ENCODE results near the gene MEN1. TPM values are rescaled to one million over a fixed set of nuclear protein-coding genes. Genes with fewer than 3 reads are reported as not detected.

MEN1 gene
- total and polyA plus RNA-seq, 2 experiments from 2014 or later: 13.2 to 24.6 TPM

- Histone ChIP-seq H3K27ac (no peak overlapping the region), H3K4me3 (no peak overlapping the region), H3K79me2 (ENCODE audit: insufficient read depth) (no peaks in the 10 kb centered on the region), H3F3A (ENCODE audit: insufficient read depth) (no peaks in the 10 kb centered on the region), H4K20me1 (ENCODE audit: insufficient read depth) (no peaks in the 10 kb centered on the region), H3K36me3 (ENCODE audit: low read depth) (no peaks in the 10 kb centered on the region), H3K9ac (no peak overlapping the region), H3K27me3 (replicated peaks; ENCODE audit: insufficient read depth) (no peaks in the 10 kb centered on the region; the same call in 1 of the 2 replicates), H2AFZ (no peak overlapping the region), H3K9me3 (ENCODE audit: low read depth) (no peaks in the 10 kb centered on the region), H3K4me1 (ENCODE audit: insufficient read depth) (no peaks in the 10 kb centered on the region), H3K9me2 (ENCODE audit: insufficient read depth) (no peaks in the 10 kb centered on the region), H3K4me2 (ENCODE audit: unreplicated experiment) (no peak overlapping the region)
- no peak for DNase-seq
- no peak for TF ChIP-seq EZH2phosphoT487 (IDR thresholded peaks at IDR 0.05; ENCODE audit: insufficient read depth, low read depth)
- no peak for TF ChIP-seq EZH2 (IDR thresholded peaks at IDR 0.05; ENCODE audit: insufficient read depth, poor library complexity, severe bottlenecking)
- 73 to 78% methylated on average over 36 to 39 of the region's 43 CpGs for WGBS, 2 experiments (ENCODE audit: low coverage in 1 of 2, low lambda C conversion rate in 2 of 2, missing lambda C conversion rate in 2 of 2)
- in situ Hi-C loops (cut with MboI): no loop called here
Measured at GRCh38 chr11:64829536-64830251, 19.3 kb upstream of the MEN1 start.

GRCh38 chr11:64827451-64827839, 17.1 kb upstream of the MEN1 start:
- Histone ChIP-seq H2AFZ (no peak overlapping the region), H4K20me1 (ENCODE audit: insufficient read depth) (no peaks in the 10 kb centered on the region), H3K27me3 (replicated peaks; ENCODE audit: insufficient read depth) (no peaks in the 10 kb centered on the region; the same call in 1 of the 2 replicates), H3K9ac (no peak overlapping the region), H3F3A (ENCODE audit: insufficient read depth) (no peaks in the 10 kb centered on the region), H3K36me3 (ENCODE audit: low read depth) (no peaks in the 10 kb centered on the region), H3K79me2 (ENCODE audit: insufficient read depth) (no peaks in the 10 kb centered on the region), H3K9me3 (ENCODE audit: low read depth) (no peaks in the 10 kb centered on the region), H3K27ac (no peak overlapping the region), H3K9me2 (ENCODE audit: insufficient read depth) (no peaks in the 10 kb centered on the region), H3K4me3 (no peak overlapping the region), H3K4me1 (ENCODE audit: insufficient read depth) (no peaks in the 10 kb centered on the region), H3K4me2 (ENCODE audit: unreplicated experiment) (no peak overlapping the region)
- TF ChIP-seq EZH2 (IDR thresholded peaks at IDR 0.05; ENCODE audit: insufficient read depth, poor library complexity, severe bottlenecking): no peak
- TF ChIP-seq EZH2phosphoT487 (IDR thresholded peaks at IDR 0.05; ENCODE audit: insufficient read depth, low read depth): no peak
- 86 to 87% methylated on average over 22 of the region's 22 CpGs for WGBS, 2 experiments (ENCODE audit: low coverage in 1 of 2, low lambda C conversion rate in 2 of 2, missing lambda C conversion rate in 2 of 2)
- DNase-seq: no peak
- in situ Hi-C loops (cut with MboI): no loop called here

GRCh38 chr11:64826578-64827450, 16.5 kb upstream of the MEN1 start:
- H3K27me3 ChIP-seq (replicated peaks; ENCODE audit: insufficient read depth): no peaks in the 10 kb centered on the region; the same call in 1 of the 2 replicates
- in situ Hi-C loops (cut with MboI): no loop called here
- H3K79me2 ChIP-seq (ENCODE audit: insufficient read depth): no peaks in the 10 kb centered on the region
- DNase-seq: no peak
- no peak overlapping the region for H2AFZ ChIP-seq
- H4K20me1 ChIP-seq (ENCODE audit: insufficient read depth): no peaks in the 10 kb centered on the region
- H3K36me3 ChIP-seq (ENCODE audit: low read depth): no peaks in the 10 kb centered on the region
- H3K4me1 ChIP-seq (ENCODE audit: insufficient read depth): no peaks in the 10 kb centered on the region
- no peak overlapping the region for H3K27ac ChIP-seq
- H3K9ac ChIP-seq: no peak overlapping the region
- no peak overlapping the region for H3K4me3 ChIP-seq
- no peak overlapping the region for H3K4me2 ChIP-seq (ENCODE audit: unreplicated experiment)
- no peaks in the 10 kb centered on the region for H3F3A ChIP-seq (ENCODE audit: insufficient read depth)
- no peaks in the 10 kb centered on the region for H3K9me3 ChIP-seq (ENCODE audit: low read depth)
- WGBS, 2 experiments (ENCODE audit: low coverage in 1 of 2, low lambda C conversion rate in 2 of 2, missing lambda C conversion rate in 2 of 2): 86 to 87% methylated on average over 41 to 52 of the region's 52 CpGs
- H3K9me2 ChIP-seq (ENCODE audit: insufficient read depth): no peaks in the 10 kb centered on the region
- TF ChIP-seq EZH2phosphoT487 (IDR thresholded peaks at IDR 0.05; ENCODE audit: insufficient read depth, low read depth): no peak
- TF ChIP-seq EZH2 (IDR thresholded peaks at IDR 0.05; ENCODE audit: insufficient read depth, poor library complexity, severe bottlenecking): no peak

GRCh38 chr11:64826062-64826461, 15.7 kb upstream of the MEN1 start:
- in situ Hi-C loops (cut with MboI): no loop called here
- DNase-seq: no peak
- no peak overlapping the region for H3K4me3 ChIP-seq
- no peak overlapping the region for H3K27ac ChIP-seq
- no peak overlapping the region for H3K4me2 ChIP-seq (ENCODE audit: unreplicated experiment)
- no peaks in the 10 kb centered on the region for H3K4me1 ChIP-seq (ENCODE audit: insufficient read depth)
- H3K9me2 ChIP-seq (ENCODE audit: insufficient read depth): no peaks in the 10 kb centered on the region
- no peaks in the 10 kb centered on the region for H3F3A ChIP-seq (ENCODE audit: insufficient read depth)
- H2AFZ ChIP-seq: no peak overlapping the region
- TF ChIP-seq EZH2 (IDR thresholded peaks at IDR 0.05; ENCODE audit: insufficient read depth, poor library complexity, severe bottlenecking) (no peak), EZH2phosphoT487 (IDR thresholded peaks at IDR 0.05; ENCODE audit: insufficient read depth, low read depth) (no peak)
- no peaks in the 10 kb centered on the region for H3K9me3 ChIP-seq (ENCODE audit: low read depth)
- H3K9ac ChIP-seq: no peak overlapping the region
- H3K79me2 ChIP-seq (ENCODE audit: insufficient read depth): no peaks in the 10 kb centered on the region
- no peaks in the 10 kb centered on the region; the same call in 1 of the 2 replicates for H3K27me3 ChIP-seq (replicated peaks; ENCODE audit: insufficient read depth)
- WGBS, 2 experiments (ENCODE audit: low coverage in 1 of 2, low lambda C conversion rate in 2 of 2, missing lambda C conversion rate in 2 of 2): 86 to 90% methylated on average over 7 of the region's 7 CpGs
- H3K36me3 ChIP-seq (ENCODE audit: low read depth): no peaks in the 10 kb centered on the region
- H4K20me1 ChIP-seq (ENCODE audit: insufficient read depth): no peaks in the 10 kb centered on the region
